ENCODE measurements around the gene SLC1A4.
"Not testable (repeated sequence)": the region's sequence is repeated elsewhere in the genome, so short reads cannot be mapped to it uniquely, and the experiment has no call there.

SLC1A4 gene

GRCh38 chr2:64966839-64967238 is 22.4 kb upstream of the SLC1A4 start:
- DNase-seq: no peak

GRCh38 chr2:64967601-64968000 is 21.6 kb upstream of the SLC1A4 start:
- no peak for DNase-seq

- DNase-seq: not testable (repeated sequence)
Measured at GRCh38 chr2:64969086-64969485, 20.1 kb upstream of the SLC1A4 start.

GRCh38 chr2:64970495-64970894 is 18.7 kb upstream of the SLC1A4 start:
- DNase-seq: no peak

GRCh38 chr2:64972426-64972825 is 16.8 kb upstream of the SLC1A4 start:
- DNase-seq: no peak

GRCh38 chr2:64972876-64973275 is 16.3 kb upstream of the SLC1A4 start:
- no peak for DNase-seq

- no peak for DNase-seq
Measured at GRCh38 chr2:64975232-64975821, 13.9 kb upstream of the SLC1A4 start.

- no peak for DNase-seq
Measured at GRCh38 chr2:64976276-64976675, 12.9 kb upstream of the SLC1A4 start.

- no peak for DNase-seq
Measured at GRCh38 chr2:64978514-64979268, 10.5 kb upstream of the SLC1A4 start.

- no peak for DNase-seq
Measured at GRCh38 chr2:64979744-64980143, 9.5 kb upstream of the SLC1A4 start.

GRCh38 chr2:64980183-64980582 is 9.0 kb upstream of the SLC1A4 start:
- DNase-seq: no peak

GRCh38 chr2:64982311-64982857 is 6.8 kb upstream of the SLC1A4 start:
- DNase-seq: no peak

- no peak for DNase-seq
Measured at GRCh38 chr2:64982932-64983331, 6.3 kb upstream of the SLC1A4 start.

GRCh38 chr2:64985447-64985846 is 3.8 kb upstream of the SLC1A4 start:
- no peak for DNase-seq

- no peak for DNase-seq
Measured at GRCh38 chr2:64987001-64987955, 1.9 kb upstream of the SLC1A4 start.

GRCh38 chr2:64987956-64988419 is 1.2 kb upstream of the SLC1A4 start:
- no peak for DNase-seq

GRCh38 chr2:64988420-64989125 is 626 bp upstream of the SLC1A4 start:
- DNase-seq: peak; percentile 47

- no peak for DNase-seq
Measured at GRCh38 chr2:64989982-64990614, 899 bp downstream of the SLC1A4 start.

GRCh38 chr2:64990876-64991275 is 1.7 kb downstream of the SLC1A4 start:
- DNase-seq: no peak

- no peak for DNase-seq
Measured at GRCh38 chr2:64992218-64992617, 3.0 kb downstream of the SLC1A4 start.

- DNase-seq: no peak
Measured at GRCh38 chr2:64992990-64993389, 3.8 kb downstream of the SLC1A4 start.

GRCh38 chr2:64995041-64995440 is 5.8 kb downstream of the SLC1A4 start:
- no peak for DNase-seq
